Superior temporal gyrus (tissue), 1 donor: ENCODE measurements around the gene TMEM207.
A peak's percentile ranks its signal among the peaks of the same experiment; 100 is the strongest.

Source experiments
- DNase-seq: peaks from one replicate; pipeline ENCODE4 v3.0.0-alpha.2; 2016; ENCODE audit errors: extremely low spot score

Gene TMEM207

DNA sequence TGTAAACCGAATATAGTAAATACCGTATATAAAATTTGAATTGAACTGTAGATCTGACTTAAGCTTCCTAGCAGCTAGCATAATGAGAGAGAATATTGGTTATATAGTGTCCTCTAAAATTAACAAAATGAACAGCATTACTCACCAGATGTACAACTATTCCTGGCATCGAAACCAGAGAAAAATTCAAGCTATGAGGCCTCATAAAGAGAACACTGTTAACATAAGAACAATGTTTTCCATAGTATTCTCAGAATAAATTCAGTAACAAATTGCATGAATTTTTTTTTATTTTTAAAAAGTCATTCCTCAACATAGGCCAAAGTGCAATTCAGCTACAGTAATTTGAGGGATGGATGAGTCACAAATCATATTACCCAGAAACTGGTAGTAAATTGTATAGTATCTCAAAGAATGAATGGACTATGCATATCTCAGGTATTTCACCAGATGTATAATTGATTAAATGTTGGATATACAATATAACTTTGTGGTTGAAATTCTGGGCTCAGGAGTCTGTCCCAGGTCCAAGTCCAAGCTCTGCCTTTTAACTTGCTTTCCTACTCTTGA, 5.0 kb downstream of the TMEM207 start:
- no peak for DNase-seq

DNA sequence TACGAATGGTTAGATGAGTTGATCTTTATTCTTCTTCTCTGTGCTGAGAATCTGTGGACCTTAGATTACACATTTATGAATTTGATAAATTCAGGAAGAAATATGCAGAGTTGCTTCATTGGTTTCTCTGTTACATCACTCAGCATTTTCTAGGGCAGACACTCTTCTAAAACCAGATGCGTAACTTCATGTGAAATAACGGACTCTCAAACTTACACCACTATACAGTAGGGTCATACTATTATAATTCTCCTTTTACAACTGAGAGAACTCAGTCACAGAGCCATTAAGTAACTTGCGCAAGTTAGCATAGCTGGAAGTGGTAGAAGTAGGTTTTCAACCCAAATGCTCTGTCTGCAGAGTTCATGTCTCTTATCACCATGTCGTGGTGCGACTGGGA, 5.7 kb downstream of the TMEM207 start:
- DNase-seq = no peak

DNA sequence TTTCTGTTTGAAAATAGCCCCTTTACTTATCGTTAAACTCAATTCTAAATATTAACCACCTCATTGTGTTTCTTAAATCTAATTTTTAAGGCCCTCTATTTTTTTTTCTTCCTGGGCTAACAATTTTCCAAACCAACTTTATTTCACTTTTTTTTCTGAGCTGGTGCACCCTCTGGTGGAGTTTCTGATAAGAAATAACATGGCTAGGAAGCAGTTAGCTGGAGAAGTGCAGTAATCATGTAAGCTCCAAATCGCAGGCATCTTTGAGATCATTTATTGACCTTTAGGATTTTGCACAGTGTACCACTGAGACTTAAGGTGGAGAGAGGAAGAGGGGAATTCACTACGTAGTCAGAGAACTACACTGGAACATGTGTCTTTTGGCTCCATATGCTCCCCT, 6.4 kb downstream of the TMEM207 start:
- DNase-seq = no peak

DNA sequence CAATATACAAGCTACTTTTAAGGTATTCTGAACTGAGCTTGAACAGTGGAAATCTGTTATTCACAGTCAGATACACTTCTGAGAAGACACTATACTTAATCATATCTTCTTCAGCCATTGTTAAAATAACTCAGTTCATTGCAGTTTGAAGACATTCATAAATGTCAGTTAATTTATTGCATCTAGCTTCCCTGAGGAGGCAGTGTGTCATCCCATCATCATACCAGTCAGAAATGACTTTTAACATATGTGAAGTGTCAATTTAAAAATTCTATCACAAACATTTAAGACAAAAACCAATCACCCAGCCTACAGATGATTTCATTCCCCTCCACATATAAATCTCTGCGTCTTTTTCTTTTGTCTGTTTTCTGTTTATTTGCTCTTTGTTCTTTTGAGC, 7.5 kb downstream of the TMEM207 start:
- DNase-seq = no peak

DNA sequence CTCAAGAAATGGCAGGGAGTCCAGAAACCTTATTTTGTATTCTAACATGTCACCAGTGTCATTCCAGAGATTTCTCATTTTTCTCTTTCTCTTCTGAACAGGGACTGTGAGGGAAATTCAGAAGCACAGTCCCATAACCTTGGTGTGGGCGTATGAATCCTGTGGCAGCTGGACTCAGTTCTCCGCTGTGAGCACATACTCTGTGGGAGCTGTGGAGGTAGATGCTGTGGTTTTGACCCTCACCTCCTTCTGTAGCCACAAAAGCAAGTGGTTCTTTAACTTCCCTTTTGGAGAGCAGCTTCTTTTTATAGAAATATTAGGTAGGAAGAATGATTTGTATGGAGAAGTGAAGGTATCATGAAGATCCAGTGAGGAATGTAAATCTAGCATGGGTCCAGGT, 13.4 kb downstream of the TMEM207 start:
- DNase-seq = no peak

DNA sequence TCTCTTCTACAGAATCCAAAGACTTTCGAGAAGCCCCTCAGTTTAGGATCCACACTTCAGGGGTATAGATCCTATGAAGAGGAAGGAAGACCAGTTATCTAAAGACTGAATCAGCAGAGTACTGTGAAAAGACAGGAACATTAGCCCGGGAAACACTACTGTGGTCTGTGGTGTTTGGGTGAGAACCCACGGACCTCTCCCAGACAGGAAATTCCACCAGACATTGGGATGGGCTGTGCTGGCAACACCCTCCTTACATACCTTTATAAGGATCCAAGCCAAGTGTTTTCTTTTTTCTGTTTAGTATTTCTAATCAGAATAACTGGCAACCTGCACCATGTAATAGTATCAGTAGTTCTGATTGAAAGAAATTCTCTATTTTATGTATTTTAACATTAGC, 14.1 kb downstream of the TMEM207 start:
- DNase-seq = no peak

DNA sequence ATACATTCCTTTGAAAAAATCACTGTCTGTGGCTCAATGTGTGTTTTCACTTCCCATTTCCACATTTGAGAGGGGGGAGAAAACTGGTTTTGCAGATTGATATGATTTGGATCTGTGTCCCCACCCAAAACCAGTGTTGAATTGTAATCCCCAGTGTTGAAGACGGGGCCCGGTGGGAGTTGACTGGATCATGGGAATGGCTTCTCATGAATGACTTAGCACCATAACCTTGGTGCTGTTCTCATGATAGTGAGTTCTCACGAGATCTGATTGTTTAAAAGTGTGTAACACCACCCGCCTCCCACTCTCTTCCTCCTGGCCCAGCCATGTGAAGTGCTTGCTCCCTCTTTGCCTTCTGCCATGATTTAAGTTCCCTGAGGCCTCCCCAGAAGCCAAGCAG, 16.1 kb downstream of the TMEM207 start:
- no peak for DNase-seq

DNA sequence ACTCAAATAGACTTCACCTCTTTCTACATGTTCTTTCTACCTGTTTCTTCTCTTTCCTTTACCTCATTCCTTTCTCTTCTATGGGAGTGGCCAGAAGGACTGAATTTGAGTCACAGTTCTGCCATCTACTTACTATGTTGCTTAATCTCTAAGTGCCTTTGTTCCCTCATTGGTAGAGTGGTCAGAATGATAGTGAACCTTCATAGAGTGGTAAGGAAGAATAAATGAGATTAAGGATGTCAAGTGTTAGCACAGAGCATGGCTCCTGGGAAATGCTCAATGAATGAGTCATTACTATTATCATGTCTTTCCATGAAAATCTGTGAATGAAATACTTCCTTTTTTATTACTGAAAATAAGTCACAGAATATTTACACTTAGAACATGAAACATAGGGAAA, 17.5 kb downstream of the TMEM207 start:
- DNase-seq = no peak

DNA sequence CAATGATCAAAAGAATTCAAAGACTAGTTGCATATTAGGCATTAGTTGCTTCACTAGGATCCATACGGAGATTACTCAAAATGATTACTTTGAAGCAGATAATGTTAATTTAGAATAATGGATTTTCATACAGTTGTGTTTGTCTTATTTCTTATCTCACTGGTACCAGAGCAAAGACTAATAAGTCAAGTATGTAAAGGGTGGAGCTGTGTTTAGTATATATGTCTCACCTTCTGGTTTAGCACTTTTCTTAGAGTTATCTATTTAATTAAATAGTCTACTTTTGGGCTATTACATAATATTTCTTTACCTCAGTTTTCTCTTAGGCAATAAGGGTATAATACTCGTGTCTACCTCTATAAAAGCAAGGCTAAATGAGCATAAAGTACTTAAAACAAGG, 18.8 kb downstream of the TMEM207 start:
- DNase-seq = no peak

DNA sequence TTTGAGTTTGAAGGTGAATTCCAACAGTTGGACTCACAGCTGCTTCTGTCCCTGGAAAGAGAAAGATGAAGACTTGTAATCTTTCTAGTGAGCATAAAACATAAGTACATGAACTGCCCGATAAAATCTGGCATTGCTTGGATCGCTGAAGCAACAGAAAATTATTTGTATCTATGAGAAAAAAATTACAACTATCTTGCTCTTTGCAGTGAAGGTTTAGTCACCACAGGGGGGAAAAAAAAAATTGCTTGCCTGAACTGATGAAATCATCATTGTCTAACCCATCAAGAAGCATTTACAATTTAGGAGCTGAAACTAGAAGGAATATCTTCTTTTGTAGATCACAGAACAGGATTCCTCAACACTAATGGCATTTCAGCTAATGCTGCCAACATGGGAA, 20.0 kb downstream of the TMEM207 start:
- no peak for DNase-seq

DNA sequence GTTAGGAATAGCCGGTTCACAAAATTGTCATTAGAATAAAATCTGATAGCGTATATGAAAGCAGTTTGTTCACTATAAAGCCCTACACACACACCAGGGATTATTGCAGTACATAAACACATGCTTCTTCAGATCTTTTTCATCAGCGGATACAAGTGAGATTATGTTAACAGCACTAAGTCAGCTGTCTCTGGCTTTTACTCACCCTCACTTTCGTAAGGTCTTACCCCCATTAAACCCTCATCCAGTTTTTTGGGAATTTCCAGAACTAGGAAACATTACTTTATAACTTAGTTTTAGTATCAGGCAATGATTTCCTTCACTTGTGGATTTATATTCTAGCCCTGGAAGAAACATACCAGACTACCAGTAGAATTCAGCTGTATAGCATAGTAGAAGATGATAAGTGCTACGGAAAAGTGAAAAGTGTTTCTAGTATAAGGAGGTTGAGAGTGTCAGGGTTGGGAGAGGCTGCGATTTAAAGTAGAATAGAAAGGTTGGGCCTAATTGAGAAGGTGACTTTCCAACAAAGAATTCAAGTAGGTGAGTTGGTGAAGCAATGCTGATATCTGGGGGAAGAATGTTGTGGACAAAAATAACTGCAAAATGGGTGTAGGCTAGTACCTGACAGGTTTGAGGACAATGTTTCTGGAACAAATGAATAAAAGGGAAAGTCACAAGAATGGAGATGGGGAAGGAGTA, 22.7 kb downstream of the TMEM207 start:
- DNase-seq = no peak

DNA sequence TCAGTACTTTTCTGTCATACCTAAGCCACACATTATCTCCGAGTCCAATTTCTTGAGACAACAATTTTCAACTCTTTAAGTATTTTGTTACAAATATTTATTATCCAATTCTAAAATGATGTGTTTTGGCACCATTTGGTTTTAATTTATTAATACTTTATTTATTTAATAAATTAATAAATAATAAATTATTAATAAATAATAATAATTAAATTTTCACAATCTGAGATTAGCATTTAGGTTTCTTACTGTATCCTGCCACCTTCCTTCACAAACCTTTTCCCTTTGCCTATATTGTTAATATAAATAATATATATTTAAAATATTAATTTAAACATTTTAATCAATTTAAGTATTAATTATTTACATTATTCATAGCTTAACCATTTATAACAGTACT, 23.9 kb downstream of the TMEM207 start:
- DNase-seq = no peak

DNA sequence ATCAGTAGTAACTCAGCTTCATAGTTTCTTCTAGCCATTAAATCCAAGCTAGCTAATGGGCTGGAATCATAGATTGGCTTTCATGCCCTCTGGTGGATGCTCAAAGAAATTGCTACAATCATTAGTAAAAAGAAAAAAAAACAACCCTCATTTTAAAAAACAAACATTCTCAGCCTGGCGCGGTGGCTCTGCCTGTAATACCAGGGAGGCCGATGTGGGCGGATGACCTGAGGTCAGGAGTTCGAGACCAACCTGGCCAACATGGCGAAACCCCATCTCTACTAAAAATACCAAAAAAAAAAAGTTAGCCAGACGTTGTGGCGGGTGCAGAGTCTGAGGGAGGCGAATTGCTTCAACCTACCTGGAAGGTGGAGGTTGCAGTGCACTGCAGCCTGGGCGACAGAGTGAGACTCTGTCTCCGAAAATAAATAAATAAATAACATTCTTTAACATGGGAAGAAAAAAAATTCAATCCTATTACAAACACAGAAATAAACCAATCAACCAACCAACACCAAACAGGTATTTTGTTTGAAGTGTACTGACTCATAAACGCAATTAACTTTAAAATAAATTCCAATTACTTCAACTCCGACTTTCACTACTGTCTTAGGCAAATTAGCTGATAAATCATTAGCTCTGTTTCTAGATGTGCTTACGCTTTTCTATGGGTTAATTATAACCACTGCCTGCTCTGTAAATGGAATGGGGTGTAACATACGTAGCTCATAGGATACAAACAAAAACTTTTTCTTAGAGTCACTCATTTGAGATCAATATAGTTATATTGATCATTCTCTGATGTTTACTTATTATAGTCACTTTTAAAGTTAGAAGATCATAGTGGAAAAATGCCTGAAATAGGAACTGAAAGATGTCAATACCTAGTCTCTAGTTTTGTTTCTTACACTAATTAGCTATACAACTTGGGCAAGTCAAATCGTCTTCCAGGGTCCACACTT, 24.9 kb downstream of the TMEM207 start:
- DNase-seq = peak; percentile 81

DNA sequence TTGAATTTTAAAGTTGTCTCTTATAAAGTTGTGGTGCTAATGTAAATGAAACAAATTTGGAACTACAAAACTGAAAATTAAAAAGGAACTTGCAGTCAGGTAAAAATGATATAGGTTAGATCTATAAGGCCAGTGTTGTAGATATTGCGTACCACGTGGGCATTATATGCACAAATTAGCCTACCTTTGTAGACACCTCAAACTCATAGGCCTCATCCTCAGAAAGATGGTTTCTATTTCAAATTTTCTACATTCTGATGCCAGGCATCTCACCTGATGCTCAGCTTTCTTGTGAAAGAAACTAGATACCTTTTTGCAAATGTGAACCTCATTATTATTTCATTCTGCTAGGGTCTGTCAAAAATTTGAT, 25.6 kb downstream of the TMEM207 start:
- DNase-seq = no peak

DNA sequence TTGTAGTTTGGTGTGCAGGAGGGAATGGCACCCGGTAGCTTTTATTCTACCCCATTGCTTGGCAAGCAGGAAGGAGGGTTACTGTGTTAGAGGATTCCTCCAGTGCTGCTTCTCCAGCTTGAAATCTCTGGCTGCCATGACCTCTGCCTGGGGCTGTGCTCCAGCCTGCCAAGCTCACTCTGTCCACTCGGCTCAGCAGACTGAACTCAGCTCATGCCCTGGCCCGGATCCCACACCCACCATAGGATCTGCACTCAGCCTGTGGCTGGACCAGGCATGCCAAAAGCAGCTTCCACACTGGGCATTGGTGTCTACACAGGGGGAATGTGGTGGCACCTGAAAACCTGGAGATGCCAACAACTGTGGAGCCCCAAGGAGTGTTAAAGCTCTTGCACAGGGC, 35.4 kb downstream of the TMEM207 start:
- DNase-seq = no peak

DNA sequence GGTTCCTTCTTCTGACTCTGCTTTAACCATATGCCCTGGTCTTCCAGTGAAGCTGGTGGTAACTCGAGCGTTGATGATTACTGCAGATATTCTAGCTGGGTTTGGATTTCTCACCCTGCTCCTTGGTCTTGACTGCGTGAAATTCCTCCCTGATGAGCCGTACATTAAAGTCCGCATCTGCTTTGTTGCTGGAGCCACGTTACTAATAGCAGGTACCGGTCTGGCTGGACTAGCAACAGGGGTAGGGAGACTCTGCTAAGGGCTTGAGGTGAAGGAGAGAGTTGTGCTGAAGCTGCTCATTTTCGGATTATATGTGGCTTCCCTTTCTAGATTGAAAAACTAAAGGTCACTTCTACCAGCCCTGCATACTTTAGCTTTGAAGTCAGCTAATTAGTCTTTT, 45.0 kb downstream of the TMEM207 start:
- no peak for DNase-seq

DNA sequence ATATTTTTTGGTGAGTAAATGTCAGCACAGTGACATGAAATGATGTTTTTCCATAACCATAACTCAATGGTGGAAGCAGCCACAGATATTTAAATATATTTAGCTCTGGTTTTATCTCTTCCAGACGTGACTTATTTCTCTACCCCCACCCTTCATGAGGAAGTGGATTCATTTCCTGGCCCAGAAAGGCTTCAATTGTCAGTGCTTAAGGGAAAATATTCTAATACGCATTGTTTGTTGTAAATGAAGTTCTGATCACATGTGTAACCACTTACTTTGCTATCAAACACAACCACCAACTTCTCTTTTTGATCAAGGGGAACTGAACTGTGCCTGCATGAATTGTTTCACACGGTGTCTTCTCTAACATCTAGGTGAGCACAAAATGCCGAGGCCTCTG, 47.7 kb downstream of the TMEM207 start:
- no peak for DNase-seq

DNA sequence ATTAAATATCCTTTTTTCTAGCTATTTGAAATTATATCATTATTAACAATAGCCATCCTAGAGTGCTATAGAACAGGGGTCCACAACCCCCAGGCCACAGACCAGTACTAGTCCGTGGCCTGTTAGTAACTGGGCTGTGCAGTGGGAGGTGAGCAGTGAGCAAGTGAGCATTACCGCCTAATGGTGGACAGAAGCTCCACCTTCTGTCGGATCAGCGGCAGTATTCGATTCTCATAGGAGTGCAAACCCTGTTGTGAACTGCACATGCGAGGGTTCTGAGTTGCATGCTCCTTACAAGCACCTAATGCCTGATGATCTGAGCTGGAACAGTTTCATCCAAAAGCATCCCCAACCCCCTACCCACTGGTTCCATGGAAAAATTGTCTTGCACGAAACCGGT, 50.0 kb downstream of the TMEM207 start:
- DNase-seq = no peak

DNA sequence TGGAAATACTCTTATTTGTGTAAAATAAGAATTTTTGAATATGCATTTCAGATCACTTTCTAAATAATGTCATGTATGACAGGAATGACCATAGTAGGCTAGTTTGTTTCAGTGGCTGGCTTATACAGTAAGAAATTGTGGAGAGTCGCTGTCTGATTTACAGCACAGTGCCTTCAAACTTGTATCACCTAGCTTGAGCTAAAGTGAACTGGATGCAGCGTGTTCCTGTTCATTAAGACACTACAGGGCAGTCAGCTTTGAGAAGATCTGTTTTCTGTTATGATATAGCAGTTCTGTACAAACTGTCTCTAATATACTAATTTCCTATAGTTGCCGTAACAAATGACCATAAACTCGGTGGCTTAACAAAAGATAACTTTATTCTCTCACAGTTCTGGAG, 51.8 kb downstream of the TMEM207 start:
- no peak for DNase-seq

DNA sequence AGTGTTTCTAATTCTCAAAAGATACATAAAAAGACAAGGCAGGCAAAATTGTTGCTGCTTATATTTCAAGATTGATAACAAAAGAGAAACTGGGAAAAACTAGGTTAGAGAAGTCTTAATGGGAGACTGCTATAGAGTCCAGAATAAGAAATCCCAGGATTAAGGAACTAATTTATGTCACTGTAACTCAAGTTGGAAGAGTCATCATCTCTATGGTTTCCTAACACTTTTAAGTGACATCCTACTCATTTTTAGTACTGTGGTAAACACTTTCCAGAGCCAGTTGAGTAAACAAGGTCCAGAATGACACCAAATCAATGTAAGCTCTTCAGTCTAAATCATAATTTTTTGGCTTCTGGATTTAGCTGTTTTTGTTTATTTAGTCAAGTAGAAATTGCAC, 53.7 kb downstream of the TMEM207 start:
- no peak for DNase-seq

DNA sequence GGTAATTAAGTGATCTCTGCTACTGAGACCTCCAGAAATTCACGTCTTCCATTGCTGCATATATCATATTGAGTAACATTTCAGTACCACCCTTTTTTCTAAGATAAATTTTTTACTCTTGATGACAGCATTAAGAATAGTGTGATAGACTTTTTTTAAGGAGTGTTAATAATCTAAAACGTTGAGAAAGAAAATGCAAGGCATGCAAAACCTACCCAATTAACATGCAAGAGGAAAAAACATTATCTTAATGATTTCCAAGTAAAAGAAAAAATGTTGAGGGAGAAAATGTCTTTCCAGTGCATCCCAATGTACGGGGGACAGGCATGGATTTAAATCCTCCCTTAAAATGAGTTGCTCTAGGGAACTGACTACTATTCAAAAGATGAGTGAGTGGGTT, 61.0 kb downstream of the TMEM207 start:
- DNase-seq = no peak

DNA sequence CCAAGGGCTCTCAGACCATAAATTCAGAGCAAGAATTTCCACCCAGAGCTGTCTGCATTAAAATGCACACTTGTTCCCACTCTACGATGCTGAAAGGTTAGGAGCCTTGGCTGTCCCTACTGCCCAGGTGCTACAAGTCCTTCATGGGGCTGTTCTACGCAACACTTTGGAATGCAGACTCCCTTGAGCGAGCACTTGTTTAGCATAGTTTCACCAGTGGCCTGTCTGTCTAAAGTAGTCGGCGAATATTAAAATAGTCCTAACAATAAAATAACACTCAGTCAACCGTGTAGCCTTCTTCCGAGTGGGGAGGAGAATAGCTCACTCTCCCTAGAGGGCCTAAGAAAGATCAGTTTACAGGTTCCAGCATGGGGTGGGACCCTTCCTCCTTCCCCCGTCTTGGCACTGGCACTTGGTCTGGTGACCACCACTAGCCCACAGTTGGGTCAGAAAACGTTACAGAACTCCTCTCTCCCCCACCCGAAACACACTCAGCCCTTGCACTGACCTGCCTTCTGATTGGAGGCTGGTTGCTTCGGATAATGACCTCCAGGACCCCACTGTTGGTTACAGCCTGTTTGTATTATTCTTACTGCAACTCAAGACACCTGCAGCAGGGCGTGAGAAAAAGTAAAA, 62.0 kb downstream of the TMEM207 start, which contains the start of gene CLDN16:
Gene CLDN16 (plus strand): TSS at position 586 of the 636 bp plus-strand sequence. CDS start 167 bp downstream, outside the sequence.
- no peak for DNase-seq
